ENCODE data around the gene CDCP2.

The CDCP2 gene

DNA sequence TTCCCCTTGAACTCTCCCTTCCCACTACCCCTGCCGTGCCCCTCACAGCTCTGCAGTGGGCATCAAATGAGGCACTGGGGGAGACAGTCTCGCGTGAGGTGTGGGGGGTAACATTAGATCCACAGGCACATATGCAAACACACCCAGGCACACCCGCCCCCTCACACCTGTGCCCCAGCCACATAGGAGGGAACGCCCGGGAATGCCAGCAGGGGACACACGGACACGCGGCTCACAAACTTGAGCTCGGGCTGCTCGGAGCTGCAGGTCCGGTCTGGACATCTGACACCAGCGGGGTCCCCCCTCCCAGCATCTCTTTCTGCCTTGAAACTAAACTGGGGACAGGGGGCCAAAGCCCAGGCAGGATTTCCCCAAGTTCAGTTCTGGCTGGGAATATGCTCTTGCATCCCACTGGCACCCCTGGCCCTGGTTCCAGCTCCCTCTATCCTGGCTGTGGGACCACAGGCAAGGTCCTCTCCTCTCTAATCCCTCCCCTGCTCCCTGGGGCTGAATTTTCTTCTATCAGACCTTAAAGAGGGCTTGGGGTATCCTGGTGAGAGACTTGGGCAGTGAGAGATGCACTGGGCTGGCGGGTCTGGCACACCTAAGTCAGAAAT lies 30.6 kb downstream of the CDCP2 start:
- Mint-ChIP-seq H3K9me3 (no peaks in the 10 kb centered on the region), H3K27me3 (peaks cover 13% of the 10 kb centered on the region), H3K4me3 (no peak overlapping the region), H3K36me3 (ENCODE audit: low read depth) (no peaks in the 10 kb centered on the region), H3K4me1 (ENCODE audit: low read depth) (peaks cover 14% of the 10 kb centered on the region), H3K27ac (no peak overlapping the region)
- intact Hi-C loops (cut with micrococcal nuclease): no loop called here

DNA sequence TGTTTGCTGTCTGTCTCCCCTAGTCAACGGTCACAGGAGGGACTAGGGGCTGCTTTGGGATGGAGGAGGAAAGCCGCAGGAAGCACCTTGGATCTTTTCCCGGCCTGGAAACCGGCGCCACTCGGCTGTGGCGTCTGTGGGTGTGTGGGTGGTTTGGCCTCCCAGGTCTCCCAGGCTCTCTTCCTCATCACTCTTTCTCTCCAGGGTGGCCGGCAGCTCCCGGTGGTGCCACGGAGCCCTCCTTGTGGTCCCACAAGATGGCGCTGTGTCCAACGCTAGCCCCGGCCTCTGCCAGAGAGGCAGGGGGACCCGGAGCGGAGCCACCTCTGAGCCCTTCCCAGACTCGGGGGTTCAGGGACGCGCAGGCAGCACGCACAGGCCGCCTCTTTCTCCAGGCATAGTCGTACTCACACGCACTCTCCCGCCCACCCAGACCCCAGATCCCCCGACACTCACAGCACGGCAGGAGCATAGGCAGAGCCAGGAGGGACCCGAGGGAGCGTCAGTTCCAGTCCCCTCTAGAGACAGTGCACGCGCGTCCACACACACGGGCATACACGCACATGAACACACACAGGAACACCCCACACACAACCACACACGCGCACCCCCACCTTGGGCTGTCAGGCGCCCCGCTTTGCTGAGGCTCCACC lies 31.2 kb downstream of the CDCP2 start:
- intact Hi-C loops (cut with micrococcal nuclease): no loop called here
- Mint-ChIP-seq H3K4me3 (no peak overlapping the region), H3K27me3 (peaks cover 13% of the 10 kb centered on the region), H3K36me3 (ENCODE audit: low read depth) (no peaks in the 10 kb centered on the region), H3K27ac (no peak overlapping the region), H3K9me3 (no peaks in the 10 kb centered on the region), H3K4me1 (ENCODE audit: low read depth) (peaks cover 14% of the 10 kb centered on the region)

DNA sequence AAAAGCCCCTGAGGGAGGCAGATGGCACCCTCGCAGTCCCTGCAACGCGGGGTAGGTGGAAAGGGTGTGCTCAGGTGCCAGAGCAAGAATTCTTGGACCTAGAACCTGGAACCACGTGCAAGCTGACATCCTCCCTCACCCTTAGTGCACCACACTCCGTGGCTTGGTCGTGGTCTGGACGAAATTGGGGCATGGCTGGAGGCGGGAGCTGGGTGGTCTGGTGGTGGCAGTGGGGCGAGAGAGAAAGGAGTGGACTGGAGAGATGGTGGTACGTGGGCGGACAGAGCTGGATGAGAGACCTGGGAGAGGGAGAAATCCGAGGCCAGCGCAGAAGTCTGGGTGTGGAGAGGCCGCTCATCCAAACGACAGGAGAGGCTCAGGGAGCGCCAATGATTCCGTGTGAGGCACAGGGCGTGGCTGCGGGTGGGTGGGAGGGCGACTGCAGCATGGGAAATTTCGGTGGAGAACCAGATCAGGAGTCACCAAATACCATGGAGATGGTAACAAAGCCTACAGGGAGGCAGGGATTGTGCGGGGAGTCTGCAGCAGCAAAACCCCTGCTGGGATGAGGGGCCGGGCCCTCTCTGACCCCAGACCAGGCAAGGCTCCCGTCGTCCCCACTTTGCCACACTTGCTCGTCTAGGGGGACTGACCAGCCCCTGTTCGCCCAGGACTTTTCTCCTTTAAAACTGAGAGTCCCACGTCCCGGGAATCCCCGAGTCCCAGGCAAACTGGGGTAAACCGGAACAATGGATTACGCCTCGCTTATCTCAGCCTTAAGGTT lies 31.9 kb downstream of the CDCP2 start:
- H3K4me3 Mint-ChIP-seq: no peak overlapping the region
- peaks cover 13% of the 10 kb centered on the region for H3K27me3 Mint-ChIP-seq
- H3K4me1 Mint-ChIP-seq (ENCODE audit: low read depth): peaks cover 14% of the 10 kb centered on the region
- H3K9me3 Mint-ChIP-seq: no peaks in the 10 kb centered on the region
- intact Hi-C loops (cut with micrococcal nuclease): no loop called here
- no peak overlapping the region for H3K27ac Mint-ChIP-seq
- H3K36me3 Mint-ChIP-seq (ENCODE audit: low read depth): no peaks in the 10 kb centered on the region

DNA sequence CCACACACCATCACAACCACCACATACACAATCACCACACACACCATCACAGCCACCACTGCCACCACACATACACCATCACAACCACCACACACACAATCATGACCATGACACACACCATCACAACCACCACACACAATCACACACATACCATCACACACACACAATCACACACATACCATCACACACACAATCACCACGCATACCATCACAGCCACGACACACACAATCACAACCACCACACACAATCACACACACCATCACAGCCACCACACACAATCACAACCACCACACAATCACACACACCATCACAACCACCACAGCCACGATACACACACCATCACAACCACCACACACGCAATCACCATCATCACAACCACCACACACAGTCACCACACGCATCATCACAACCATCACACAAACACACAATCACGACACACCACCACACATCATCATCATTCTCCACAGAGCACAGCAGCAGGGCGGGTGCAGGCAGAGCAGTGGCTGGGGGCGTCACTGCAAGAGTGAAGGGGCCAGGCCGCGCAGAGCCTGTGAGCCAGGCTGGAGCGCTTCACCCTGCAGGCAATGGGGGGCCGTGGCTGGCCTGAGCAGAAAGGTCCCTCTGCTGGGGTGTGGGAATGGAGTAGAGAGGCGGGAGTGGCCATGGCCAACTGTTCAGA lies 32.6 kb downstream of the CDCP2 start:
- H3K27ac Mint-ChIP-seq: no peak overlapping the region

DNA sequence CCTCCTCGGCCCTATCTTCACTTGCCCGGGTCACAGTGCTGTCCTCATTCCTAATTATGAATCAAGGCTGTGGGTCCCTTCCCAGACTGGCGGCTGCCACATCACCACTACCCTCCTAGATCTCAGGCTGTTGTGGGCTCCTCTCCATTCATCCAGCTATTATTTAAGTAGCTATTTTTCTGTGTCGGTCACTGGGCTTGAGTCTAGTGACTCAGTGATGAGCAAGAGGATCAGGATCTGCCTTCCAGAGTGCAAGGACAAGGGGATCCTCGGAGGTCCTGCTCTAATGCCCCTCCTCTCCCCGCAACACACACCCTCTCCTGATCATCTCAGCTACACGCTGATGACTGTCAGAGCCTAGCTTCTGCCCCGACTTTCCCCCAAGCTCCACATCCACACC lies 34.1 kb downstream of the CDCP2 start:
- Mint-ChIP-seq H3K4me3 (no peak overlapping the region), H3K4me1 (ENCODE audit: low read depth) (peaks cover 7% of the 10 kb centered on the region)

More for the DNA sequence above, 32.6 kb downstream of the CDCP2 start:
- Mint-ChIP-seq H3K27me3 (peaks cover 13% of the 10 kb centered on the region), H3K36me3 (ENCODE audit: low read depth) (no peaks in the 10 kb centered on the region), H3K4me1 (ENCODE audit: low read depth) (peaks cover 9% of the 10 kb centered on the region), H3K9me3 (no peaks in the 10 kb centered on the region), H3K4me3 (no peak overlapping the region)
- intact Hi-C loops (cut with micrococcal nuclease): no loop called here

DNA sequence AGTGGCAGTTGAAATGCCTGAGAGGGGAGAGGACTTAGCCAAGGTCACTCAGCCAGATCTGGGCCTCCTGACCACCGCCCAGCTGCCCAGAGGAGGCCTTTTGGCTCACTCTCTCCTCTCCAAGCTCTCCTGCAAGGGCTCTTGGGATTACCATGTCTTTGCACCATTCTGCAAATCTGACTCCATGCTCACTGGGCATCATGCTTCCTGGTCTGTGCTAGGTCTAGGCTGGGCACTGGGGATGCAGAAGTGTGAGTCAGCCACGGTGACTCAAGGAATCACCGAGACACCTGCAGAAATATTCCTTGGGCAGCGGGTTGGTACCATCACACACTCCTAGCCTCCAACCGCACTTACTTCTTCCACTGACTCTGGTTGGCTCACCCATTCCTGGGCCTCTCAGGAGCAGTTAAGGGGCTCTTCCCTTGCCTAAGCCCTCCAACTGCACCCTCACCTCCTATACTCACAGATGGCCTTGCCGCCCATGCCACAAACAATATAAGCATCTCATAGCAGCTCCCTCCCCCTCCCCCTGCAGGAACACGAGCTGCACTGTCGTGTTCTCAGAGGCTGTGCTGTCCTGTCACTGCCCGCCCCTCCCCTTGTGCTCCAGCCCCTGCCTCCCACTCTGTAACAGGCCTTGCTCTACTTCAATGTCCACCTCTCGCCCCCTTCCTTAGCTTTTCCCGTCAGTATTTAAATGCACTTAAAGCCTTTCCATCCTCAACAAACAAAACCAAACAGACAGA lies 34.8 kb downstream of the CDCP2 start:
- Mint-ChIP-seq H3K9me3 (no peaks in the 10 kb centered on the region), H3K36me3 (ENCODE audit: low read depth) (no peaks in the 10 kb centered on the region), H3K27ac (no peak overlapping the region), H3K4me3 (no peak overlapping the region), H3K27me3 (peaks cover 13% of the 10 kb centered on the region), H3K4me1 (ENCODE audit: low read depth) (peaks cover 7% of the 10 kb centered on the region)
- intact Hi-C loops (cut with micrococcal nuclease): no loop called here

More for the DNA sequence above, 34.1 kb downstream of the CDCP2 start:
- Mint-ChIP-seq H3K27me3 (peaks cover 13% of the 10 kb centered on the region), H3K36me3 (ENCODE audit: low read depth) (no peaks in the 10 kb centered on the region), H3K9me3 (no peaks in the 10 kb centered on the region), H3K27ac (no peak overlapping the region)
- intact Hi-C loops (cut with micrococcal nuclease): no loop called here

DNA sequence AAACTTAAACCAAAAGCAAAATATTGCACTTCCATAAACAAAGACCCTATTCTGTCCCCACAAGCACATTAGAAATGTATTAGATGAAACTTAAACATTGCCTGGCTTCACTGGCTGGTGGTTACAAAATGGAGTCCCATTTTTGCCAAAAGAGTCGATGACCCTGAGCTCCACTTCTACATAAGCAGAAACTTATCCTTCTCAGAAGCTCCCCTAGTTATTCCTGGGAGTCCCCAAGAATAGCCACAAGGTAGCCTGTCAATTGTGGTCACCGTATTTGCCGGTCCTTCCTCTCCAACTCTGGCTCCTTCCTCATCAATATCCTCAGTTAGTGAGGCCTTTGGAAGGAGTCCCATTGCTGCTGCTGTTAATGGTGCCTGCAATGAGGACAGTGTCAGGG lies 37.3 kb downstream of the CDCP2 start:
- H3K27ac Mint-ChIP-seq: no peak overlapping the region
- H3K36me3 Mint-ChIP-seq (ENCODE audit: low read depth): no peaks in the 10 kb centered on the region
- no peaks in the 10 kb centered on the region for H3K9me3 Mint-ChIP-seq
- intact Hi-C loops (cut with micrococcal nuclease): no loop called here
- H3K27me3 Mint-ChIP-seq: no peaks in the 10 kb centered on the region
- no peak overlapping the region for H3K4me3 Mint-ChIP-seq
- H3K4me1 Mint-ChIP-seq (ENCODE audit: low read depth): no peaks in the 10 kb centered on the region

DNA sequence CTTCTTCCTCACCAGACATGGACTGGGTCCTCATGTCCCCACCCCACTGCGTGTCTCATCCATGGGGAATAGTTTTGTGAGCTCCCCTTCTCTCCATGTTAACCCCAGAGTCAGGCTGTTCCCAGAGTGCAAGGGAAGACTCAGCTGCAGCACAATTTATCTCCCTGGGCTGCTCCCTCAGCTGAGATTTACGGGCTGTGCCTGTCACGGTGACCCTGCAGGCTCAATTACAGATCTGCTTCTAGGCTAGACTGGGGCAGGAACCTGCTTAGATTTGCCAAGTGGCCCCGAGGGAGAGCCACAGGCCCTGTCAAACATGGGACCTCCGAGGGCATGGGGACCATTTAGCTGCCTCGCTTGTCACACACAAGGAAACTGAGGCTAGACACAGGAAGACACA lies 37.8 kb downstream of the CDCP2 start:
- H3K4me1 Mint-ChIP-seq (ENCODE audit: low read depth): no peaks in the 10 kb centered on the region
- intact Hi-C loops (cut with micrococcal nuclease): no loop called here
- H3K27me3 Mint-ChIP-seq: no peaks in the 10 kb centered on the region
- H3K27ac Mint-ChIP-seq: no peak overlapping the region
- no peaks in the 10 kb centered on the region for H3K9me3 Mint-ChIP-seq
- no peak overlapping the region for H3K4me3 Mint-ChIP-seq
- H3K36me3 Mint-ChIP-seq (ENCODE audit: low read depth): no peaks in the 10 kb centered on the region

DNA sequence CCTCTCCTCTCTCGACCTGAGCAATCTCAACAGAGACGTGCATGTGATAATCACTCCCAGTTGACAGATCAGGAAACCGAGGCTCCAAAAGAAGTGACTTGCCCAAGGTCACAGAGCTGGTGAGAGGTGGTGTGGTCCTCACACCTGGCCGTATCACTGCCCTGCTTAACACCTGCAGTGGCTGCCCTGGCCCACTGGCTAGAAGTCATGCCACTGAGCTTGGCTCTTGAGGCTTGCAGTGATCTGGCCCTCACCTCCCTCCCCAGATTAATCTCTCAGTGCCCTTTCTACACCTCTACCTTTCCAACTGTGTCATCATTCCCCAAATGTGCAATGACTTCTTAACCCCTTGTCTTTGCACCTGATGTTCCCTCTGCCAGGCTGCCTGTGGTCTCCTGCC lies 38.8 kb downstream of the CDCP2 start:
- intact Hi-C loops (cut with micrococcal nuclease): no loop called here
- no peaks in the 10 kb centered on the region for H3K27me3 Mint-ChIP-seq
- H3K9me3 Mint-ChIP-seq: no peaks in the 10 kb centered on the region
- no peak overlapping the region for H3K4me3 Mint-ChIP-seq
- no peaks in the 10 kb centered on the region for H3K4me1 Mint-ChIP-seq (ENCODE audit: low read depth)
- no peak overlapping the region for H3K27ac Mint-ChIP-seq
- H3K36me3 Mint-ChIP-seq (ENCODE audit: low read depth): no peaks in the 10 kb centered on the region

DNA sequence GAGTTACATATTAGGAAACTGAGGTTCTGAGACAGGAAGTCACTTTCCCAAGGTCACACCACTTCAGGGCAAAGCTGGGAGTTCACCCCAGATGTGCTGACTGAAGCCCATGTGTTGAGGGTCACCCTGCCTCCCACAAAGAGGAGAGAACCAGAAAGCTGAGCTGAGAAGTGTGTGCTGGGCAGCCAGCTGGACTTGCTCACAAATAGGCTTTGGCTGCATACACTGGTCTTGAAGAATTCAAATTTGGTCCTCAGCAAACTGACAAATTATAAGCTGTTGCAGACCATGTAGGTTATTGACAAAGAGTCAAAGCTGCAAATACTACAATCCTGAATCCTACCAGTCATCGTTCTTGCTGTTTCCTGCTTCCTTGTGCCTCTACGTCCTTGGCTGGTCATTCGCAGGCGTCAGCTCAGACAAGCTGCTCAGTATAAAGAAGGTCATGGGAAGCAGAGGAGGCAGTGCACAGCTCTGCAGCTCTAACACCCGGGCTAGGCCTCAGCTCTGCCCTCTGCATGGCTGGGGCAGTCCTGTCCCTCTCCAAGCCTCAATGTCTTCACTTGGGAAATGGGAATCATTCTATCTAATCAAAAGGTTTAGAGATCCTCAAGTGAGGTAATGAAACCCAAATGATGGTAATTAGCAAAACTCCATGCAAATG lies 40.0 kb downstream of the CDCP2 start:
- no peaks in the 10 kb centered on the region for H3K27me3 Mint-ChIP-seq
- H3K4me1 Mint-ChIP-seq (ENCODE audit: low read depth): no peaks in the 10 kb centered on the region
- H3K36me3 Mint-ChIP-seq (ENCODE audit: low read depth): no peaks in the 10 kb centered on the region
- no peak overlapping the region for H3K27ac Mint-ChIP-seq
- H3K9me3 Mint-ChIP-seq: no peaks in the 10 kb centered on the region
- H3K4me3 Mint-ChIP-seq: no peak overlapping the region
- intact Hi-C loops (cut with micrococcal nuclease): no loop called here

DNA sequence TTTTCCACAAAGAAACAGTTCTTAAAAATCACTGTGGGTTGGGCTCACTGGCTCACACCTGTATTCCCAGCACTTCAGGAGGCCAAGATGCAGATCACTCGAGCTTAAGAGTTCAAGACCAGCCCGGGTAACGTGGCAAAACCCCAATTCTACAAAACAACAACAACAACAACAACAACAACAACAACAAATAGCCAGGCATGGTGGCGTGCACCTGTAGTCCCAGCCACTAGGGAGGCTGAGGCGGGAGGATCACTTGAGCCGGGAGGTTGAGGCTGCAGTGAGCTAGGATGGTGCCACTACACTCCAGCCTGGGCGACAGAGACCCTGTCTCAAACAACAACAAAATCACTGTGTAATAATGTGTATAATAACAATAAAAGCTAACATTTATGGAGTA lies 40.8 kb downstream of the CDCP2 start:
- Mint-ChIP-seq H3K9me3 (no peaks in the 10 kb centered on the region), H3K4me3 (no peak overlapping the region)

DNA sequence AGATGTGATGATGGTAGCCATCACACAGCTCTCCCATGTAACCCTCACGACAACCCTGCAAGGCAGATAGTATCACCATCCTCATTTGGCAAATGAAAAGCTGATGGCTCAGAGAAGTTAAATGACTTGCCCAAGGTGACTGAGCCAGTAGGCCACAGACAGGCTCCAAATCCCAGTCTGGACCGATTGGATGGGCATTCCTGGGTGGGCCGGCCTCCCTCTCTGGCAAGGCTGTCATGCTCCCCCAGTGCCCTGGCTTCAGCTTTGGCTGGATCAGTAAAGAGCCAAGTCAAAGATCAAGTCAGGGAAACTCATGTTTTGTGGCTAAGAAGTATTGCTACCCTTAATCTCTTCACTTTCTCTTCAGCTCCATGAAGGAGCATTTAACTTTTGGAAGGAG lies 41.2 kb downstream of the CDCP2 start:
- no peaks in the 10 kb centered on the region for H3K36me3 Mint-ChIP-seq (ENCODE audit: low read depth)
- H3K27ac Mint-ChIP-seq: no peak overlapping the region
- no peaks in the 10 kb centered on the region for H3K9me3 Mint-ChIP-seq
- H3K4me1 Mint-ChIP-seq (ENCODE audit: low read depth): no peaks in the 10 kb centered on the region
- no peak overlapping the region for H3K4me3 Mint-ChIP-seq
- no peaks in the 10 kb centered on the region for H3K27me3 Mint-ChIP-seq
- intact Hi-C loops (cut with micrococcal nuclease): no loop called here

More for the DNA sequence above, 40.8 kb downstream of the CDCP2 start:
- no peak overlapping the region for H3K27ac Mint-ChIP-seq
- H3K27me3 Mint-ChIP-seq: no peaks in the 10 kb centered on the region
- H3K36me3 Mint-ChIP-seq (ENCODE audit: low read depth): no peaks in the 10 kb centered on the region
- intact Hi-C loops (cut with micrococcal nuclease): no loop called here
- H3K4me1 Mint-ChIP-seq (ENCODE audit: low read depth): no peaks in the 10 kb centered on the region

DNA sequence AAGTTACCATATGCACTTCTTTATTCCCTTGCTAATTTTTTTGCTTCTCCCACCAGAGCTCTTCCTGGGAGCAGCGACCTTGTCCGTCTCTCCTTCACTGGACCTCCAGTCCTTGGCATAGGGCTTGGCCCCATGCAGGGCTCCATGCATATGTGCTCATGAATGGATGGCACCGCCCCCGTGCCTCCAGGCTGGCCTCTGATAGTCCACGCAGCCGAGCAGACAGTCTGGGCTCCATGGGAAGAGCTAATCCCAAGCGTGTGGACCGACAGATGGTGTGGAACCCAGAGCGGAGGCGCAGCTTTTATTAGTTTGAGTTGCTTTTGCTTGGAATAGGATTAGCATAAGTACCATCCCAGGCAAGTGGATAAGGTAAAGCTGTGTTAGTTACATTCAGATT lies 41.8 kb downstream of the CDCP2 start:
- Mint-ChIP-seq H3K4me3 (no peak overlapping the region), H3K9me3 (no peaks in the 10 kb centered on the region), H3K27ac (no peak overlapping the region), H3K4me1 (ENCODE audit: low read depth) (no peaks in the 10 kb centered on the region), H3K27me3 (no peaks in the 10 kb centered on the region), H3K36me3 (ENCODE audit: low read depth) (no peaks in the 10 kb centered on the region)
- intact Hi-C loops (cut with micrococcal nuclease): no loop called here
